ENCODE results near the gene GPC3.

The GPC3 gene

GRCh38 chrX:133689997-133690599 is 295.3 kb downstream of the GPC3 start:
- no peak for TF ChIP-seq CTCF (conservative IDR thresholded peaks at IDR 0.05)
- TF ChIP-seq ZFX (IDR thresholded peaks at IDR 0.05): no peak
- no peak overlapping the region for H3K27ac ChIP-seq

GRCh38 chrX:133685822-133686221 is 299.6 kb downstream of the GPC3 start:
- H3K27ac ChIP-seq: no peak overlapping the region
- TF ChIP-seq CTCF (conservative IDR thresholded peaks at IDR 0.05) (no peak), ZFX (IDR thresholded peaks at IDR 0.05) (no peak)

- no peak overlapping the region for H3K27ac ChIP-seq
- TF ChIP-seq CTCF (conservative IDR thresholded peaks at IDR 0.05) (no peak), ZFX (IDR thresholded peaks at IDR 0.05) (no peak)
Measured at GRCh38 chrX:133681897-133682296, 303.5 kb downstream of the GPC3 start.

- no peak overlapping the region for H3K27ac ChIP-seq
- no peak for TF ChIP-seq CTCF (conservative IDR thresholded peaks at IDR 0.05)
- TF ChIP-seq ZFX (IDR thresholded peaks at IDR 0.05): no peak
Measured at GRCh38 chrX:133681421-133681820, 304.0 kb downstream of the GPC3 start.

- TF ChIP-seq CTCF (conservative IDR thresholded peaks at IDR 0.05): no peak
- TF ChIP-seq ZFX (IDR thresholded peaks at IDR 0.05): no peak
Measured at GRCh38 chrX:133677123-133678063, 308.0 kb downstream of the GPC3 start.

GRCh38 chrX:133676344-133677122 is 308.9 kb downstream of the GPC3 start:
- no peak overlapping the region for H3K27ac ChIP-seq
- TF ChIP-seq ZFX (IDR thresholded peaks at IDR 0.05) (no peak), CTCF (conservative IDR thresholded peaks at IDR 0.05) (no peak)

More at GRCh38 chrX:133677123-133678063, 308.0 kb downstream of the GPC3 start:
- H3K27ac ChIP-seq: no peak overlapping the region

Data from C4-2B (cell line).